ENCODE data around the gene WFDC10A.

The WFDC10A gene

GRCh38 chr20:45621593-45621992 is 7.9 kb upstream of the WFDC10A start:
- no peaks in the 10 kb centered on the region for H3K27me3 ChIP-seq (replicated peaks; ENCODE audit: insufficient read depth, low read length)
- H3F3A ChIP-seq (ENCODE audit: insufficient read depth, low read length), result no peaks in the 10 kb centered on the region
- no peaks in the 10 kb centered on the region for H3K36me3 ChIP-seq (replicated peaks; ENCODE audit: insufficient read depth, low read length)
- no peaks in the 10 kb centered on the region for H3K79me2 ChIP-seq (ENCODE audit: low read length)
- no peaks in the 10 kb centered on the region for H3K9me3 ChIP-seq (replicated peaks; ENCODE audit: insufficient read depth, low read length)
- no peaks in the 10 kb centered on the region for H4K20me1 ChIP-seq (ENCODE audit: insufficient read depth, low read length)
- TF ChIP-seq EZH2phosphoT487 (IDR thresholded peaks at IDR 0.05; ENCODE audit: low read length), result no peak
- no peak for TF ChIP-seq CTCF (IDR thresholded peaks at IDR 0.05; ENCODE audit: low read length)
- no peak for TF ChIP-seq EZH2 (optimal IDR thresholded peaks at IDR 0.05; ENCODE audit: low read depth, low read length)
- no peak for DNase-seq
- no peak overlapping the region for H3K4me3 ChIP-seq (ENCODE audit: low read length)
- no peak overlapping the region for H3K9ac ChIP-seq (ENCODE audit: low read length)
- no peak overlapping the region for H2AFZ ChIP-seq (ENCODE audit: low read length)
- no peak overlapping the region for H3K27ac ChIP-seq (ENCODE audit: low read length)
- no peaks in the 10 kb centered on the region for H3K9me2 ChIP-seq (replicated peaks; ENCODE audit: insufficient read depth, low read length)
- H3K4me1 ChIP-seq (ENCODE audit: low read length), result no peaks in the 10 kb centered on the region
- H3K4me2 ChIP-seq (ENCODE audit: low read depth, low read length), result no peak overlapping the region

- no peaks in the 10 kb centered on the region for H3K79me2 ChIP-seq (ENCODE audit: low read length)
- H2AFZ ChIP-seq (ENCODE audit: low read length), result no peak overlapping the region
- no peaks in the 10 kb centered on the region for H4K20me1 ChIP-seq (ENCODE audit: insufficient read depth, low read length)
- no peaks in the 10 kb centered on the region for H3K36me3 ChIP-seq (replicated peaks; ENCODE audit: insufficient read depth, low read length)
- TF ChIP-seq EZH2phosphoT487 (IDR thresholded peaks at IDR 0.05; ENCODE audit: low read length), result no peak
- TF ChIP-seq EZH2 (optimal IDR thresholded peaks at IDR 0.05; ENCODE audit: low read depth, low read length), result no peak
- no peak for TF ChIP-seq CTCF (IDR thresholded peaks at IDR 0.05; ENCODE audit: low read length)
- H3K27ac ChIP-seq (ENCODE audit: low read length), result no peak overlapping the region
- no peaks in the 10 kb centered on the region for H3K9me3 ChIP-seq (replicated peaks; ENCODE audit: insufficient read depth, low read length)
- no peak for DNase-seq
- H3K9me2 ChIP-seq (replicated peaks; ENCODE audit: insufficient read depth, low read length), result no peaks in the 10 kb centered on the region
- no peaks in the 10 kb centered on the region for H3F3A ChIP-seq (ENCODE audit: insufficient read depth, low read length)
- no peak overlapping the region for H3K9ac ChIP-seq (ENCODE audit: low read length)
- H3K4me1 ChIP-seq (ENCODE audit: low read length), result no peaks in the 10 kb centered on the region
- no peaks in the 10 kb centered on the region for H3K27me3 ChIP-seq (replicated peaks; ENCODE audit: insufficient read depth, low read length)
- no peak overlapping the region for H3K4me2 ChIP-seq (ENCODE audit: low read depth, low read length)
- H3K4me3 ChIP-seq (ENCODE audit: low read length), result no peak overlapping the region
Measured at GRCh38 chr20:45626540-45626939, 3.0 kb upstream of the WFDC10A start.

GRCh38 chr20:45630371-45630770 is 832 bp downstream of the WFDC10A start:
- no peak overlapping the region for H3K9ac ChIP-seq (ENCODE audit: low read length)
- no peak for DNase-seq
- no peaks in the 10 kb centered on the region for H3K27me3 ChIP-seq (replicated peaks; ENCODE audit: insufficient read depth, low read length)
- H3K27ac ChIP-seq (ENCODE audit: low read length), result no peak overlapping the region
- H3K9me3 ChIP-seq (replicated peaks; ENCODE audit: insufficient read depth, low read length), result no peaks in the 10 kb centered on the region
- H3K4me3 ChIP-seq (ENCODE audit: low read length), result no peak overlapping the region
- TF ChIP-seq EZH2 (optimal IDR thresholded peaks at IDR 0.05; ENCODE audit: low read depth, low read length) (no peak), EZH2phosphoT487 (IDR thresholded peaks at IDR 0.05; ENCODE audit: low read length) (no peak), CTCF (IDR thresholded peaks at IDR 0.05; ENCODE audit: low read length) (no peak)
- no peak overlapping the region for H2AFZ ChIP-seq (ENCODE audit: low read length)
- H4K20me1 ChIP-seq (ENCODE audit: insufficient read depth, low read length), result no peaks in the 10 kb centered on the region
- no peaks in the 10 kb centered on the region for H3F3A ChIP-seq (ENCODE audit: insufficient read depth, low read length)
- no peaks in the 10 kb centered on the region for H3K79me2 ChIP-seq (ENCODE audit: low read length)
- H3K9me2 ChIP-seq (replicated peaks; ENCODE audit: insufficient read depth, low read length), result no peaks in the 10 kb centered on the region
- no peaks in the 10 kb centered on the region for H3K36me3 ChIP-seq (replicated peaks; ENCODE audit: insufficient read depth, low read length)
- H3K4me1 ChIP-seq (ENCODE audit: low read length), result no peaks in the 10 kb centered on the region
- H3K4me2 ChIP-seq (ENCODE audit: low read depth, low read length), result no peak overlapping the region
